Measurements from ENCODE around the gene TBX1.
"Not testable (repeated sequence)": the region's sequence is repeated elsewhere in the genome, so short reads cannot be mapped to it uniquely, and the experiment has no call there.

TBX1 gene

DNA sequence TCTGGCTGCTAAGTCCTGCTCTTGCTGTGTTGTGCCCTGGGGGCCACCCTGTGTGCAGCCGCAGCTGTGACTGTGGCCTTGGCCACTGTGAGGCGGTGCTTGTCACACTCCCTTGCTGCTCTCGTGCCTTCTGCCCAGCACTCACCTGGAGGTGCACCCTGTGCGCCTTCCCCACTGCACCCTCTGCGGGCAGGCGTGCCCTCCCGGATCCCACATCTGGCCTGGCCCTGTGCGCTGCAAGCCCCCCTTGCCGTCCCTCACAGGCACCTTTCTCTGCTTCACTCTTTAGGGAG, 27.2 kb downstream of the TBX1 start:
- Mint-ChIP-seq H3K36me3 (no peaks in the 10 kb centered on the region), H3K4me3 (no peak overlapping the region)
- no peak for ATAC-seq

DNA sequence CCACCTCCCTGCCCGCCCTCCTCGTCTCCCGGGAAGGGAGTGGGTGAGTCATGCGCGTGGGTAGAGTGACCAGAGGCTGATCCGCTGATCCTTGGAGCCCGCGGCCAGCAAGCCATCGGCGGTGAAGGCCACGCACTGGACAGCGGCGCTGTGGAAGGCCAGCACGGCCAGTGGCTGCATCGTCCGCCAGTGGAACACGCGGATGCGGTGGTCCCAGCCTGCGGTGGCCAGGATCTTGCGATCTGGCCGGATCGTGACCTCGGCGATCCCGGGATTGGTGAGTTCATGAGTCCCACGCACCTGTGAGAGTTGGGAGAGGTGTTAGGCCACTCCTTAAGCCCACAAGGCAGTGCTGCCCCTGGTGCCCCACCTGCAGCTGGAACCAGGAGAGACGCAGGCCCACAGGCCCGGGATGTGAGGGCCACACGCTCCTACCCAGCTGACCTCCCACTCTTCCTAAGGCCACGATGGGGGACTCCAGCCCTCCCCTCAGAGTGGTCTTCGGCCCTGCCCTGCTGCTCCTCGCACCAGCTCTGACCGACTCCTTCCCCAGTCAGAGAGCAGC, 28.2 kb downstream of the TBX1 start:
- Mint-ChIP-seq H3K9me3 (peaks cover 4% of the 10 kb centered on the region), H3K36me3 (no peaks in the 10 kb centered on the region), H3K4me1 (no peaks in the 10 kb centered on the region), H3K4me3 (no peak overlapping the region), H3K27ac (no peak overlapping the region)
- no peak for ATAC-seq
- DNase-seq (ENCODE audit: low spot score in 2 of 2): no peak

More for the DNA sequence above, 27.2 kb downstream of the TBX1 start:
- no peak for DNase-seq (ENCODE audit: low spot score in 2 of 2)
- Mint-ChIP-seq H3K9me3 (no peaks in the 10 kb centered on the region), H3K4me1 (no peaks in the 10 kb centered on the region), H3K27ac (no peak overlapping the region)

DNA sequence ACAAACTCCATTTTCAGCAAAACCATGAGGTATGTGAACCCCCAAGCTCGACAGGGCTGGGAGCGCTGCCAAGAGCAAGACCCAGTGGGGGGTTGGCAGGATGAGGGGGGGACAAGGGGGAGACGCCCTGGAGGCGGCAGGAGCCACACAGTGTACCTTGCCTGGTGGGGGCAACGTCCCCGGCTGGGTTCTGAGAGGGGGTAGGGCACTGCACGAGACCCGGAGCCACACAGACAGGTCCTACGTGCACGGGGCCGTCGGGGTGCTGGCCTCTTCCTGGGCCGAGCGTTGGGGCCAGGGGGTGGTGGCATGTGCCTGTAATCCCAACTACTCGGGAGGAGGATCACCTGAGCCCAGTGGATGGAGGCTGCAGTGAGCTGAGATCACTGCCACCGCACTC, 28.8 kb downstream of the TBX1 start:
- Mint-ChIP-seq H3K4me3 (no peak overlapping the region), H3K9me3 (peaks cover 7% of the 10 kb centered on the region), H3K4me1 (no peaks in the 10 kb centered on the region), H3K36me3 (peaks cover 5% of the 10 kb centered on the region), H3K27ac (no peak overlapping the region)
- no peak for ATAC-seq
- no peak for DNase-seq (ENCODE audit: low spot score in 2 of 2)

DNA sequence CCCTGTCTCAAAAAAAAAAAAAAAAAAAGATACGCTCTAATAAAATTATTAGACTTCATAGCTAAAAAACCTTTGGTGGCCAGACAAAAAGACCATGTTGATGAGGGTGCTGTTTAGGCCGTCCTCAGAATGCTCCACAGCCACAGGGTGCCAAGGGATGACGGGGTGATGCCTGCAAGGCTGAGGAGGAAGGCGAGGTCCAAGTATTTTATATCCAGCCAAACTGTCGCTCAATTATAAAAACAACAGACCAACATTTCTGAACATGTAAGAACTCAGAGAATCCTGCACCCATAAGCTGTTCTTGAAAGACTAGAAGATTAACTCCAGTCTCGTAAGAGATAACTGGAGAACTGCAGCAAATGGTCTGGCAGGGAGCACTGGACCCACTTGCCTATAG, 29.2 kb downstream of the TBX1 start:
- ATAC-seq: no peak
- H3K4me1 Mint-ChIP-seq: no peaks in the 10 kb centered on the region
- H3K27ac Mint-ChIP-seq: no peak overlapping the region
- no peak overlapping the region for H3K4me3 Mint-ChIP-seq
- peaks cover 7% of the 10 kb centered on the region for H3K9me3 Mint-ChIP-seq
- peaks cover 6% of the 10 kb centered on the region for H3K36me3 Mint-ChIP-seq
- no peak for DNase-seq (ENCODE audit: low spot score in 2 of 2)

DNA sequence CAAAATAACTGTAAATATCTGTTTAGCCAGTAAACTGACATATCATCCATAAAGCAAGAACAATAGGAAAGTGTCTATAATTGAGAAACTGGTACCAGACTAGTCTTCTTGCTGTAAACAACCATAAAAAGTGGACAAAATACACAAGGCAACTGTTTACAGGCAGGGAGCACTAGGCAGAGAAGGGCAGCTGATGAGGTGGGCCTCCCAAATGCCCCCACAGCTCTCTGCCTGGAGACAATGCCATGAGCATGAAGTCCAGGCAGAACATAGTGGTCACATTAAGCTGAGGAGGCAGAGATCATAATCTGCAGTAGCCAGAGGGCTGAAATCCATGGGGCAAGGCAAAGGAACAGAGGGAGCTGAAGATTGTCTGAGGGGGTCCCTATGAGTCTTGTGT, 30.7 kb downstream of the TBX1 start:
- ATAC-seq (no peak), DNase-seq (ENCODE audit: low spot score in 2 of 2) (no peak)
- Mint-ChIP-seq H3K9me3 (peaks cover 7% of the 10 kb centered on the region), H3K27ac (no peak overlapping the region), H3K36me3 (peaks cover 6% of the 10 kb centered on the region), H3K4me1 (no peaks in the 10 kb centered on the region), H3K4me3 (no peak overlapping the region)

DNA sequence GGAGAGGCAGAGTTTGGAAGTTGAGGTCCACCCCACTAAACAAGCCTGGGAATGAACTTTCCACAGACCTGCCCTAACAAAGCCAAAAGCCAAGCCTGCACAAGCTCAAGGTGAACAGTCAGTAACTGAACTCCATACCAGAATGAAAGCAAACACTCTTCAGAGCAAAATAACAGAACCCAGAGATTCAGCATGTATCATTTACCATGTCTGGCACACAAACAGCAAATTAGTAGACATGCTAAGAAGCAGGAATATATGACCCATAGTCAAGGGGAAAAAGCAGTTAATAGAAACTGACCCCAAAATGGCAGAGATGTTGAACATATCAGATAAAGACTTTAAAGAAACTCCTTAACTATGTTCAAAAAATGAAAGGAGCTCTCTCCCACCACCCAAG, 31.3 kb downstream of the TBX1 start:
- no peaks in the 10 kb centered on the region for H3K4me1 Mint-ChIP-seq
- peaks cover 7% of the 10 kb centered on the region for H3K9me3 Mint-ChIP-seq
- H3K4me3 Mint-ChIP-seq: no peak overlapping the region
- peaks cover 6% of the 10 kb centered on the region for H3K36me3 Mint-ChIP-seq
- no peak overlapping the region for H3K27ac Mint-ChIP-seq
- no peak for DNase-seq (ENCODE audit: low spot score in 2 of 2)
- no peak for ATAC-seq

DNA sequence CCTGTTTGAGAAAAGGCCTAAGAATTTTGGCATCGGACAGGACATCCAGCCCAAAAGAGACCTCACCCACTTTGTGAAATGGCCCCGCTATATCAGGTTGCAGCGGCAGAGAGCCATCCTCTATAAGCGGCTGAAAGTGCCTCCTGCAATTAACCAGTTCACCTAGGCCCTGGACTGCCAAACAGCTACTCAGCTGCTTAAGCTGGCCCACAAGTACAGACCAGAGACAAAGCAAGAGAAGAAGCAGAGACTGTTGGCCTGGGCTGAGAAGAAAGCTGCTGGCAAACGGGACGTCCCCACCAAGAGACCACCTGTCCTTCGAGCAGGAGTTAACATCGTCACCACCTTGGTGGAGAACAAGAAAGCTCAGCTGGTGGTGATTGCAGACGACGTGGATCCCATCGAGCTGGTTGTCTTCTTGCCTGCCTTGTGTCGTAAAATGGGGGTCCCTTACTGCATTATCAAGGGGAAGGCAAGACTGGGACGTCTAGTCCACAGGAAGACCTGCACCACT, 31.9 kb downstream of the TBX1 start:
- H3K9me3 Mint-ChIP-seq, H3K36me3 Mint-ChIP-seq: not testable (repeated sequence)

DNA sequence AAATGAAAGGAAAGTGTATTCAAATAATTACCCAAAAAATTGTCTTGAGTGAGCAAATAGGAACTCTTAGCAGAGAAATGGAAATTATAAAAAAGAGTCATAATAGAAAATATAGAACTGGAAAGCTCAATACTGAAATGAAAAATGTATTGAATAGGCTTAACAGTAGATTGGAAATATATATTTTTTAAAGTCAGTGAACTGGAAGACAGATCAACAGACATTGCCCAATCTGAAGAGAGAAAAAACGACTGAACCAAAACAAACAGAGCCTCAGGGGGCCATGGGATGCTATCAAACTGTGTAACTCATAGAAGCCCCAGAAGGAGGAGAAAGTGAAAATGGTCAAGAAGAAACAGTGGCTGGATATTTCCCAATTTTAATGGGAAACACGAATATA, 32.6 kb downstream of the TBX1 start:
- Mint-ChIP-seq H3K27ac (no peak overlapping the region), H3K4me3 (no peak overlapping the region), H3K36me3 (peaks cover 12% of the 10 kb centered on the region), H3K9me3 (peaks cover 7% of the 10 kb centered on the region), H3K4me1 (no peaks in the 10 kb centered on the region)
- DNase-seq (ENCODE audit: low spot score in 2 of 2) (no peak), ATAC-seq (no peak)

More for the DNA sequence above, 31.9 kb downstream of the TBX1 start:
- not testable (repeated sequence) for DNase-seq (ENCODE audit: low spot score in 2 of 2); H3K4me3 Mint-ChIP-seq; H3K4me1 Mint-ChIP-seq; ATAC-seq; H3K27ac Mint-ChIP-seq

DNA sequence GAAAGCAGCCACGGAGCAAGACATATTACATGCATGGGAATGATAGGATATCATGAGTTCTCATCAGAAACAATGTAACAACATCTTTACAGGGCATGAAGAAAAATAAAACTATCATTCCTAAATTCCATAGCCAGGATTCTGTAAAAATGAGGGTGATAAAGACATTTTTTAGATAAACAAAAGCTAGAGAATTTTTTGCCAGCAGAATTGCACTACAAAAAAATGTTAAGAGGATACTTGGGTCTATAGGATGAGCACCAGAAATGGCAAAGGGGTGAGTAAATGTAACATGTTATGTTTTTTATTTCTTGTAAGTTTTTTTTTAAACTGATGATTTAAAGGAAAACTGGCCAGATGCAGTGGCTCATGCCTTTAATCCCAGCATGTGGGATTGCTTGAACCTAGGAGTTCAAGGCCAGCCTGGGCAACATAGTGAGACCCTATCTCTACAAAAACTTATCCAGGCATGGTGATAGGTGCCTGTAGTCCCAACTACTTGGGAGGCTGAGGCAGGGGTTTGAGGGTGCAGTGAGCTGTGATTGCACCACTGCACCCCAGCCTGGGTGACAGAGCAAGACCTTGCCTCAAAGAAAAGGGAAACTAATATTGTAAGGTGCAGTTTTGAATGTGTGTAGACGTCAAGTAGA, 33.2 kb downstream of the TBX1 start:
- H3K36me3 Mint-ChIP-seq: peaks cover 12% of the 10 kb centered on the region
- ATAC-seq (no peak), DNase-seq (ENCODE audit: low spot score in 2 of 2) (no peak)
- no peak overlapping the region for H3K4me3 Mint-ChIP-seq
- no peaks in the 10 kb centered on the region for H3K4me1 Mint-ChIP-seq
- peaks cover 7% of the 10 kb centered on the region for H3K9me3 Mint-ChIP-seq
- H3K27ac Mint-ChIP-seq: no peak overlapping the region

DNA sequence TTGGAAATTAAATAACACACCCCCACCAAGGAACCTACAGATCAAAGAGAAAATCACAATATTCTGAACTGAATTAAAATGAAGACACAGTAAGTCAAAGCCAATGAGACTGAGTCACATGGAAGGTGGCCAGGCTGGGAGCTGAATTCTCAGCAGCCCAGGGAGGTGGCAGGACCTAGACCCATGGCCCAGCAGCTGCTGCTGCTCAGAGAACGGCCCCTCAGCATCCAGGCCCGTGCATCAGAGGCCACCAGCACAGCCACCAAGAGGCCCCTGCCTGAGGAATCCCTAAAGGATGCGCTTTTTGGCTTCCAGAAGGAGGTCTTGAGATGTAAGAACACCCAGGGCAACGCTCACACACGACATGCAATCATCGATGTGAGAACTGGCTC, 35.0 kb downstream of the TBX1 start:
- ATAC-seq: no peak
- no peak for DNase-seq (ENCODE audit: low spot score in 2 of 2)
- no peaks in the 10 kb centered on the region for H3K4me1 Mint-ChIP-seq
- H3K36me3 Mint-ChIP-seq: peaks cover 12% of the 10 kb centered on the region
- H3K4me3 Mint-ChIP-seq: no peak overlapping the region
- H3K9me3 Mint-ChIP-seq: peaks cover 7% of the 10 kb centered on the region
- H3K27ac Mint-ChIP-seq: no peak overlapping the region

DNA sequence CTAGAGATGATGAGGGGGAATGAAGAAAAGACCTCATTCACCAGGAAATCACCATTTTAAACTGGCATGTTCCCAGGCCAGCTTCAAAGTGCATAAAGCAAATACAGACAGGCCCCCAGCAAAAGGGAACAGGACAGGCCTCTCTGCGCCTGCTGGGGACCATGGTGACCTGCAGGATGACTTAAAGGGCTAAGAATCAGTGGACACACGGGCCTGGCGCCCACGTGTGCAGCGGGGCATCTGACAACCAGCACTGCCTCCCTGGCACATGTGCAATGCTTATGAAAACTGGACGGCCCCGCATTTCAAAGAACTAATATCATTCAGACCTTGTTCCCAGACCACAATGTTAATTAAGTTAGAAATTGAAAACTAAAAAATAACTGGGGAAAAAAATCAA, 35.6 kb downstream of the TBX1 start:
- DNase-seq (ENCODE audit: low spot score in 2 of 2) (no peak), ATAC-seq (no peak)
- no peak overlapping the region for H3K4me3 Mint-ChIP-seq
- H3K4me1 Mint-ChIP-seq: no peaks in the 10 kb centered on the region
- H3K36me3 Mint-ChIP-seq: peaks cover 12% of the 10 kb centered on the region
- H3K27ac Mint-ChIP-seq: no peak overlapping the region
- peaks cover 7% of the 10 kb centered on the region for H3K9me3 Mint-ChIP-seq

DNA sequence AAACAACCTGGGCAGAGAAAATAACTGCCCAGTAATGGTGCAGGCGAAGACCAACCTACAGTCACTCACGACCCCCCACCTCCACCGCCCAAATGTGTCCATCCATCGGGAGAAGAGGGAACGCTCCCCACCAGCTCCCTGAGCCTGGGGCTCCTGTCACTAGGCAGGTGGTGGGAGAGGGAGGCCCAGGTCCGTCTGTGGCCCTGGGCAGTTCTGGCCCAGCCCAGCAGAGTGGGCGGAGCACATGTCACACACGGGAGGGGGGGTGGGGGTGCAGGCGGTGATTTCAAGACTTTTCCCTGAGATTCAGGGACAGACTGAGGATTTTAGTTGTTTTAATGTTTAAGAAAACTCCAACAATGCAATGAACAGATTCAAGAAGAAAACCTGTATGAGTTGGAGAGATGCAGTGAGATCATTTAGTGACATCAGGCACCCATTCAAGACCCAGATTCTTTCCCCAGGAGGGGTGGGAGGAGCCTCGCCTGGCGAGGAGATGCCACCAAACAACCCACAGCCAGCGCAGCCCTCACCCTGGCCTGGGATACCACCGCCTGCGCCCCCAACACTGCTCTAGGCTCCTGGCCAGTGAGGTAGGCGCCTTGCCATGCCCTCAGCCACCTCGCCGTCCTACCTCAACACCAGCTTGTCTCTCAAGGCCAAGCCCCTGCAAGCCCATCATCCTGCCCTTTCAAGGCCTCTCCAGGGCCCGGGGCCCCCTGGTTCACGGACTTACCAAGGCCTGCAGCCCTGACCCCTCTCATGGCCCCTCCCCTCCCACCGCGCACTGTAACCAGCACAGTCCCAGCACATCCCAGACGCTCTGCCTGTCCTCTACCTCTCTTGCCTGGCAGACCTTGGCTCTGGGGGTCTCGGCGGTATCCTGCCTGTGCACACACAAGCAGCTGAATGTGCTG, 36.8 kb downstream of the TBX1 start:
- ATAC-seq: no peak
- Mint-ChIP-seq H3K27ac (no peak overlapping the region), H3K4me1 (no peaks in the 10 kb centered on the region), H3K4me3 (no peak overlapping the region), H3K9me3 (peaks cover 7% of the 10 kb centered on the region), H3K36me3 (peaks cover 14% of the 10 kb centered on the region)
- DNase-seq (ENCODE audit: low spot score in 2 of 2): no peak

DNA sequence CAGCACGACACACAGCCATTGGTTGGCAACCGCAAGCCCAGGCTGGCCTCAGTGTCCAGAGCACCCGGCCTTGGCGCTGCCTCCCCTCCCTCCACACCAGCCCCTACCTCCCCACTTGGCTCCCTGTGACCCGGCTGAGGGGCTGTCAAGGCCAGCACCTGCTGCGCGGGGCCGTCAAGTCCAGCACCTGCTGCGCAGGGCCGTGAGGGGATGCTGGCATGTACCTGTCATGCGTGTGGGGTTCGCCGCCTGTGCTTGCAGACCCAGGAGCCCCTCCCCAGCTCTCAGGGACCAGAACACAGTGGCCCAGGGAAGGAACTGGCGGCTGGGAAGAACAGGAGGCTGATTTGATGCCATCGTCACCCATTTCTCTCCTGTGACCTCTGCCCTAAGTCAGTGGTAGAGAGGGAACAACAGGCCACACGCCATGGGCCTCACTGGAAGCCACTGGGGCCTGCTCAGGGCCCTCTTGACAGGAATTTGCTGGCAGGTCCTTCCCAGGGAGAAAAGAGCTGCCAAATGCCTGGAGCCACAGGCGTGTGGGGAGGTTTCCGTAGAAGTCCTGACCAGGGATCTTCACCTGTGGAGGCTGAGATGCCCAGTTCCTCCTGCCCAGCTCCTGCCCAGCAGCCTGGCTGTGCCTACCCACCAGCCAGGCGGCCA, 37.6 kb downstream of the TBX1 start:
- DNase-seq (ENCODE audit: low spot score in 2 of 2): no peak
- peaks cover 6% of the 10 kb centered on the region for H3K9me3 Mint-ChIP-seq
- no peak overlapping the region for H3K27ac Mint-ChIP-seq
- H3K4me3 Mint-ChIP-seq: no peak overlapping the region
- H3K36me3 Mint-ChIP-seq: peaks cover 22% of the 10 kb centered on the region
- no peak for ATAC-seq
- no peaks in the 10 kb centered on the region for H3K4me1 Mint-ChIP-seq

DNA sequence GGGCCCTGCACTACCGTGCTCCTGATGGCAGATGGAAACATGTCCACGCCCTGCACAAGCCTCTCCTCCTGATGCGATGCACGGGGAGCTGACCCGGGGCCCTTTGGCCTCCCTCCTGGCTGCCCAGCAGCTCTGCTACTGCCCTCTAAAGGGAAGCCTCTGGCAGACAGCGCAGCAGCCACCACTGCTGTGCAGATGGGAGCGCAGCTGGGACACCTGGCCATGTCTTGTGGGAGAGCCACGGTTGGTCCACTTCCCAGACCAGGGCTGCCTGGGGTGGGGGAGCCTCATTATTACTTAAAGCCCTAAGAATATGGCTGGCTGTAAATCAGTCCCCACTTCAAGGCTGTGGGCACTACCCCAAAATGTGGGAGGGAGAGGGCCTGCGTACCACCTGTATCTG, 38.3 kb downstream of the TBX1 start:
- Mint-ChIP-seq H3K4me1 (no peaks in the 10 kb centered on the region), H3K27ac (no peak overlapping the region), H3K4me3 (no peak overlapping the region), H3K9me3 (peaks cover 3% of the 10 kb centered on the region), H3K36me3 (peaks cover 22% of the 10 kb centered on the region)
- no peak for DNase-seq (ENCODE audit: low spot score in 2 of 2)
- no peak for ATAC-seq

DNA sequence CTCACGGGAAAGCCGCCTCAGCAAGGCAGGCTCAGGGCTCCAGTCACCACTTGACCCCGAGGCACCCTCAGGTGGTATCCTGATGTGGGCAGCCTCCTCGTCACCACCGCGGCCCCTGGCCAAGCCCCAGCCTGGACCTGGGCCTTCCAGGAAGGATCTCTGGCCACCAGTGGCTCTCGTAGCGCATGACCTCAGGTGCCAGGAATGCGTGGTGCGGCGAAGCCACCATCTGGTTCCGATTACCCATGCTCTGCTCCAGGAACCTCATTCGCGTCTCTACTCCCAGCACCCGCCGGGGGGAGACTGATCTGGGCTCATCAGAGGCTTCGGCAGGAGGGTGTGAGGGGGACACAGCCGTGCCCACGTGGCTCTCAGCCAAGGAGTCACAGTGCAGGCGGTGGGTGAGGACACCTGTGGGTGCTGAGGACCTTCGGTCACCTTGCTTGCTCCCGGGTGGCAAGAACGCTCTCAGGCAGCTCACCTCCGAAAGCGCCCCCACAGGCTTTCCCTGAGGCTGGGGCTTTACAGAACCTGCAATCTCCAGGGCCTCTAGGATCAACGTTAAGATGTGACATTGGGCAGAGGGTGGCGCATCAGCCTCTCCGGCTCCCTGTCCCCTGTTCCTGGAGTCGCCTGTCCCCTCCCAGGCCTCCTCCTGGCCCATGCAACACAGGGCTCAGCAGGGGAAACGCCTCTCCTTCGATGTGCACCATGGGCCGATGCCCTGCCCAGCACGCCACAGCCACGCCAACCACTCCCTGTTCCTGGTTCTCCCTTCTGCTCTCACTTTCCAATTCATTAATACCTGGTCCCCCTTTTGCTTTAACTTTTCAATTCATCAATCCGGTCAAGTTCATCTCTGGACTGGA, 39.0 kb downstream of the TBX1 start:
- Mint-ChIP-seq H3K9me3 (no peaks in the 10 kb centered on the region), H3K4me3 (no peak overlapping the region), H3K4me1 (no peaks in the 10 kb centered on the region), H3K36me3 (peaks cover 16% of the 10 kb centered on the region), H3K27ac (no peak overlapping the region)
- DNase-seq (ENCODE audit: low spot score in 2 of 2): no peak
- ATAC-seq: no peak
